GM10248 (cell line): ENCODE data around the gene HADH.
"Not testable (repeated sequence)": the region's sequence is repeated elsewhere in the genome, so short reads cannot be mapped to it uniquely, and the experiment has no call there.

Experiments
- CTCF ChIA-PET: fragments of 300-600 bp; sonication (Branson Sonifier 250); formaldehyde crosslinking; extraction: SDS; loops from one replicate; lab custom pipeline; 2021; ENCODE audit warnings: antibody characterized with exemption; lab: Yijun Ruan, JAX
- POLR2A ChIA-PET: fragments of 350-650 bp; sonication (Branson Sonifier 250); formaldehyde crosslinking; extraction: SDS; loops from one replicate; lab custom pipeline; 2020; ENCODE audit warnings: antibody characterized with exemption; lab: Yijun Ruan, JAX
- DNase-seq: peaks from one replicate; pipeline ENCODE4 v3.0.0; 2012; ENCODE audit errors: extremely low spot score
- TF ChIP-seq, protein P1 (sequence below): IDR thresholded peaks from 2 replicates; pipeline ENCODE4 v1.5.1; 2012; ENCODE audit warnings: mild to moderate bottlenecking, low read depth; ENCODE audit errors: extremely low read depth, missing control alignments, control extremely low read depth

Gene HADH

DNA sequence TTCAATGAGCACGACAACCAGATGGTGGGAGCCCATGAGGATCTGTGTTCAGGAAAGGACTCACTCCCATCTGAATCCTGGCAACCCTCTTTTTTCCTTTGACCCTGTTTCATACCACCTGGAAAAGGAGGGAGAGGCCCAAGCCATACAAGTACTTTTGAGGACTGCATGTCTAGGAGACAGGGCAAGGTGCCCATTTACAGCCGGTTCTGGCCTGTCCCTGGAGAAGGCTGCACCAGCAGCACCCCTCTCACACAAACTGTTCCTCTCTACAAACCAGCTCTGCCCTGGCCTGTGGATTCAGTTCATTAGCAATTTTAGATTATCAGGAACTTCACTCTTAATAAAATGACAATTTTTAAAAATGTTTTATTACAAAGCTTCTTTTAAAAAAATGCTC is 57.5 kb downstream of the HADH start:
- ChIA-PET CTCF (interaction anchor here (0.9 to 5.2 kb wide), 8 partner anchors 8 to 546 kb away, joined by 3 to 27 read pairs (median 4); no protein-coding TSS in a partner anchor), POLR2A (no interaction called here)
- TF ChIP-seq, protein P1, sequence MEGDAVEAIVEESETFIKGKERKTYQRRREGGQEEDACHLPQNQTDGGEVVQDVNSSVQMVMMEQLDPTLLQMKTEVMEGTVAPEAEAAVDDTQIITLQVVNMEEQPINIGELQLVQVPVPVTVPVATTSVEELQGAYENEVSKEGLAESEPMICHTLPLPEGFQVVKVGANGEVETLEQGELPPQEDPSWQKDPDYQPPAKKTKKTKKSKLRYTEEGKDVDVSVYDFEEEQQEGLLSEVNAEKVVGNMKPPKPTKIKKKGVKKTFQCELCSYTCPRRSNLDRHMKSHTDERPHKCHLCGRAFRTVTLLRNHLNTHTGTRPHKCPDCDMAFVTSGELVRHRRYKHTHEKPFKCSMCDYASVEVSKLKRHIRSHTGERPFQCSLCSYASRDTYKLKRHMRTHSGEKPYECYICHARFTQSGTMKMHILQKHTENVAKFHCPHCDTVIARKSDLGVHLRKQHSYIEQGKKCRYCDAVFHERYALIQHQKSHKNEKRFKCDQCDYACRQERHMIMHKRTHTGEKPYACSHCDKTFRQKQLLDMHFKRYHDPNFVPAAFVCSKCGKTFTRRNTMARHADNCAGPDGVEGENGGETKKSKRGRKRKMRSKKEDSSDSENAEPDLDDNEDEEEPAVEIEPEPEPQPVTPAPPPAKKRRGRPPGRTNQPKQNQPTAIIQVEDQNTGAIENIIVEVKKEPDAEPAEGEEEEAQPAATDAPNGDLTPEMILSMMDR: no peak
- DNase-seq: no peak

GRCh38 chr4:108048157-108048556 is 58.5 kb downstream of the HADH start:
- TF ChIP-seq, protein P1: no peak
- CTCF ChIA-PET: interaction anchor here (0.8 to 5.2 kb wide), 3 partner anchors 9 to 18 kb away, joined by 3 to 27 read pairs (median 5); no protein-coding TSS in a partner anchor
- no peak for DNase-seq
- POLR2A ChIA-PET: no interaction called here

GRCh38 chr4:108048997-108049396 is 59.3 kb downstream of the HADH start:
- POLR2A ChIA-PET: no interaction called here
- DNase-seq: no peak
- CTCF ChIA-PET: interaction anchor here (0.7 to 5.2 kb wide), 2 partner anchors 19 to 549 kb away, joined by 3 to 27 read pairs; no protein-coding TSS in a partner anchor
- TF ChIP-seq, protein P1: no peak

- ChIA-PET CTCF (interaction anchor here (0.7 to 5.2 kb wide), 2 partner anchors 20 to 549 kb away, joined by 3 to 27 read pairs; no protein-coding TSS in a partner anchor), POLR2A (no interaction called here)
- TF ChIP-seq, protein P1: no peak
- DNase-seq: no peak
Measured at GRCh38 chr4:108049406-108049805, 59.7 kb downstream of the HADH start.

GRCh38 chr4:108050166-108051111 is 60.8 kb downstream of the HADH start:
- CTCF ChIA-PET: interaction anchor here (5.2 kb wide), 1 partner anchor 21 kb away, joined by 27 read pairs; no protein-coding TSS in a partner anchor
- DNase-seq, POLR2A ChIA-PET: not testable (repeated sequence)

DNA sequence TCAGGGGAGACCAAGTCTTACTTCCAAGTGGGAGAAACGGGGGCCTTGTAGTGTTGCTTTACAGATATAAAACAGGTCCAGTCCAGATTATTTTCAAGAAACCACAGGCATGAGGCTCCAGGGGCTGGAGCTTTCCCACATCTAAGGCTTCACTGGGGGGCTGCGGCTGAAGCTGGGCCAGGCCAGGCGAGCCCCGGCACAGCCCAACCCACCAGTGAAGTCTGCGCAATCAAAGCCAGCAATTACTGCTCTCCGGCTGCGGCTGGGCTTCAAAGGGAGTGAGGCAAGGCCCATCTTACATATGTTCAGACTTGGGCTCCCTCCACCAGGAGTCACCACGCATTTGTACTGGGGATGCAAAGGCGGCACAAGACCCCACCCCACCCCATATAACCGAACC is 61.7 kb downstream of the HADH start:
- CTCF ChIA-PET: interaction anchor here (1.0 kb wide), 1 partner anchor 130 kb away, joined by 3 read pairs; no protein-coding TSS in a partner anchor
- DNase-seq: no peak
- TF ChIP-seq, protein P1: no peak
- POLR2A ChIA-PET: no interaction called here
